Measurements from ENCODE around the gene ZFAND3.

GRCh38 chr6:37783856-37784584 is 35.5 kb upstream of the ZFAND3 start:
- TF ChIP-seq EZH2 (IDR thresholded peaks at IDR 0.05; ENCODE audit: low read length): no peak
- TF ChIP-seq, protein P1, sequence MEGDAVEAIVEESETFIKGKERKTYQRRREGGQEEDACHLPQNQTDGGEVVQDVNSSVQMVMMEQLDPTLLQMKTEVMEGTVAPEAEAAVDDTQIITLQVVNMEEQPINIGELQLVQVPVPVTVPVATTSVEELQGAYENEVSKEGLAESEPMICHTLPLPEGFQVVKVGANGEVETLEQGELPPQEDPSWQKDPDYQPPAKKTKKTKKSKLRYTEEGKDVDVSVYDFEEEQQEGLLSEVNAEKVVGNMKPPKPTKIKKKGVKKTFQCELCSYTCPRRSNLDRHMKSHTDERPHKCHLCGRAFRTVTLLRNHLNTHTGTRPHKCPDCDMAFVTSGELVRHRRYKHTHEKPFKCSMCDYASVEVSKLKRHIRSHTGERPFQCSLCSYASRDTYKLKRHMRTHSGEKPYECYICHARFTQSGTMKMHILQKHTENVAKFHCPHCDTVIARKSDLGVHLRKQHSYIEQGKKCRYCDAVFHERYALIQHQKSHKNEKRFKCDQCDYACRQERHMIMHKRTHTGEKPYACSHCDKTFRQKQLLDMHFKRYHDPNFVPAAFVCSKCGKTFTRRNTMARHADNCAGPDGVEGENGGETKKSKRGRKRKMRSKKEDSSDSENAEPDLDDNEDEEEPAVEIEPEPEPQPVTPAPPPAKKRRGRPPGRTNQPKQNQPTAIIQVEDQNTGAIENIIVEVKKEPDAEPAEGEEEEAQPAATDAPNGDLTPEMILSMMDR (optimal IDR thresholded peaks at IDR 0.05 in 1 of 3, IDR thresholded peaks at IDR 0.05 in 1 of 3, conservative IDR thresholded peaks at IDR 0.05 in 1 of 3; ENCODE audit: extremely low read depth in 1 of 3, insufficient read depth in 2 of 3, low read length in 3 of 3): peak in 1 of 3 experiments; percentile 18

Data from keratinocyte (primary cell).